K562 (cell line): Measurements from ENCODE around the gene IRF4. TPM values are rescaled to one million over a fixed set of nuclear protein-coding genes. Genes with fewer than 3 reads are reported as not detected.

Experiments
- ATAC-seq: fragments of 200-7000 bp; cut with Tn5 transposase; 3 replicates; pipeline ENCODE4 v1.9.1; 2020; ENCODE audit warnings: moderate library complexity
- BruUV-seq: library from RNA; stranded (reverse); fragments of 400-500 nt; replicated peaks from 2 replicates; lab custom pipeline; 2021; lab: Mats Ljungman, UMichigan
- CTCF ChIA-PET: fragments of 300-600 bp; formaldehyde crosslinking; extraction: SDS; loops from one replicate; lab custom pipeline; 2021; ENCODE audit warnings: low intra/inter-chr PET ratio; lab: Yijun Ruan, JAX
- POLR2A ChIA-PET: fragments of 300-600, 350-650 bp; sonication (Branson Sonifier 250); formaldehyde crosslinking; extraction: SDS; loops from one replicate; lab custom pipeline; 2021; ENCODE audit warnings: antibody characterized with exemption, inconsistent platforms; lab: Yijun Ruan, JAX
- DNase-seq, 4 experiments: peaks; one replicate each; pipeline versions ENCODE4 v3.0.0 to v3.0.0-alpha.2; 2011 to 2018; ENCODE audit warnings: low spot score in 3 of 4, mixed read lengths in 3 of 4; ENCODE audit errors: extremely low read depth in 1 of 4
- FAIRE-seq: peaks from 2 replicates; lab custom pipeline; 2011; peaks lifted over from hg19 to GRCh38; lab: Jason Lieb, UNC
- H2AFZ ChIP-seq: 2 replicates; pipeline ENCODE4 v1.6.0; 2011; ENCODE audit warnings: low read depth, low read length, control low read depth, inconsistent platforms
- H3K27ac ChIP-seq: fragments of 200-600 bp; 3 replicates; pipeline ENCODE4 v1.8.0; 2011; ENCODE audit warnings: low read depth, mild to moderate bottlenecking, control low read depth, inconsistent platforms, low read length, moderate library complexity, mixed read lengths; ENCODE audit errors: extremely low read depth
- H3K27me3 ChIP-seq, 2 experiments: fragments of 300-600 bp in 1 of 2; 2 replicates in 1 of 2; 3 replicates in 1 of 2; pipeline versions ENCODE4 v1.6.0 to v1.8.0; 2011; ENCODE audit warnings: inconsistent platforms in 2 of 2, low read length in 2 of 2, mild to moderate bottlenecking in 1 of 2, mixed read lengths in 1 of 2, moderate library complexity in 1 of 2; ENCODE audit not compliant: control insufficient read depth in 2 of 2, insufficient read depth in 2 of 2
- H3K36me3 ChIP-seq: fragments of 300-600 bp; 3 replicates; pipeline ENCODE4 v1.8.0; 2011; ENCODE audit warnings: mild to moderate bottlenecking, low read length, inconsistent platforms; ENCODE audit not compliant: control insufficient read depth, insufficient read depth
- H3K4me1 ChIP-seq, 2 experiments: fragments of 200-600 bp in 1 of 2; replicated peaks in 1 of 2; 2 replicates in 1 of 2; 3 replicates in 1 of 2; pipeline versions ENCODE4 v1.5.1 to v1.8.0; 2011; ENCODE audit warnings: inconsistent platforms in 2 of 2, low read length in 2 of 2, mild to moderate bottlenecking in 1 of 2, mixed read lengths in 1 of 2, moderate library complexity in 1 of 2; ENCODE audit not compliant: control insufficient read depth in 2 of 2, insufficient read depth in 2 of 2
- H3K4me2 ChIP-seq: 2 replicates; pipeline ENCODE4 v1.6.1; 2011; ENCODE audit warnings: low read length, control low read depth, inconsistent platforms, mixed read lengths; ENCODE audit not compliant: insufficient read depth
- H3K4me3 ChIP-seq: fragments of 200-600 bp; sonication (generic), shearing (Covaris generic); 2 replicates; pipeline ENCODE4 v1.5.1; 2016; ENCODE audit warnings: control low read depth, inconsistent platforms
- H3K79me2 ChIP-seq: fragments of 200-600 bp; 3 replicates; pipeline ENCODE4 v1.8.0; 2011; ENCODE audit warnings: low read length, inconsistent platforms; ENCODE audit not compliant: control insufficient read depth, insufficient read depth
- H3K9ac ChIP-seq, 2 experiments: 2 replicates each; pipeline versions ENCODE4 v1.6.0 to v1.6.1; 2011; ENCODE audit warnings: low read depth in 2 of 2, low read length in 2 of 2, control low read depth in 1 of 2, inconsistent platforms in 1 of 2, mild to moderate bottlenecking in 1 of 2, mixed read lengths in 1 of 2; ENCODE audit not compliant: insufficient read depth in 1 of 2
- H3K9me1 ChIP-seq: one replicate; pipeline ENCODE4 v1.6.0; 2011; ENCODE audit warnings: inconsistent platforms, mild to moderate bottlenecking, low read length, moderate library complexity; ENCODE audit not compliant: control insufficient read depth, insufficient read depth
- H3K9me3 ChIP-seq: replicated peaks from 2 replicates; pipeline ENCODE4 v1.5.1; 2011; ENCODE audit warnings: low read depth, low read length, inconsistent platforms; ENCODE audit not compliant: control insufficient read depth, insufficient read depth
- H4K20me1 ChIP-seq: replicated peaks from 2 replicates; pipeline ENCODE4 v1.6.1; 2011; ENCODE audit warnings: low read length, inconsistent platforms, mixed read lengths; ENCODE audit not compliant: control insufficient read depth, insufficient read depth
- BRD4 ChIP-seq: fragments of 200-600 bp; sonication (generic); IDR thresholded peaks from 2 replicates; pipeline ENCODE4 v1.6.1; 2017; ENCODE audit warnings: inconsistent platforms
- CEBPB ChIP-seq: fragments of 450-650 bp; IDR thresholded peaks from 2 replicates; pipeline ENCODE4 v1.6.1; 2016; ENCODE audit warnings: missing genetic modification characterization, missing compliant biosample characterization
- CHD4 ChIP-seq: fragments of 200-600 bp; sonication (generic); IDR thresholded peaks from 3 replicates; pipeline ENCODE4 v1.6.1; 2012; ENCODE audit warnings: low read depth, mild to moderate bottlenecking, mixed read lengths, low read length, inconsistent platforms; ENCODE audit not compliant: insufficient read depth, insufficient replicate concordance, poor library complexity, severe bottlenecking
- CLOCK ChIP-seq: fragments of 250-450 bp; sonication (Bioruptor Pico); IDR thresholded peaks from 2 replicates; pipeline ENCODE4 v1.4.0; 2020; ENCODE audit warnings: mild to moderate bottlenecking, moderate library complexity, borderline replicate concordance
- HLTF ChIP-seq: fragments of 450-650 bp; IDR thresholded peaks from 2 replicates; pipeline ENCODE4 v1.6.1; 2016
- NELFE ChIP-seq: IDR thresholded peaks from 2 replicates; pipeline ENCODE4 v1.6.1; 2011; ENCODE audit warnings: mild to moderate bottlenecking; ENCODE audit not compliant: insufficient read depth, insufficient read length
- POLR2G ChIP-seq: fragments of 200-400 bp; formaldehyde crosslinking; IDR thresholded peaks from 2 replicates; pipeline ENCODE4 v1.6.1; 2017; ENCODE audit warnings: low read depth, mild to moderate bottlenecking, antibody characterized with exemption, low read length, moderate library complexity
- TAL1 ChIP-seq: fragments of 450-650 bp; IDR thresholded peaks from 2 replicates; pipeline ENCODE4 v1.6.1; 2016; ENCODE audit warnings: mild to moderate bottlenecking
- ZNF133 ChIP-seq: fragments of 250-450 bp; sonication (Bioruptor Pico); IDR thresholded peaks from 2 replicates; pipeline ENCODE4 v1.4.0; 2020; ENCODE audit warnings: mild to moderate bottlenecking
- ZNF407 ChIP-seq: fragments of 450-650 bp; IDR thresholded peaks from 2 replicates; pipeline ENCODE4 v1.6.1; 2016; ENCODE audit warnings: low read depth
- ZNF511 ChIP-seq: sonication (generic); formaldehyde crosslinking; IDR thresholded peaks from 2 replicates; pipeline ENCODE4 v1.8.0; 2022; ENCODE audit warnings: mild to moderate bottlenecking, missing genetic modification reagents
- ZNF561 ChIP-seq: fragments of 450-650 bp; formaldehyde crosslinking; conservative IDR thresholded peaks from 2 replicates; pipeline ENCODE4 v1.4.0; 2020; ENCODE audit warnings: mild to moderate bottlenecking, moderate library complexity
- WGBS: fragments of 100-300 bp; shearing (Covaris generic); methylation state at CpG from one replicate; pipeline ENCODE4 v1.1.6; 2016; ENCODE audit warnings: low coverage, mixed read lengths; ENCODE audit not compliant: insufficient coverage; ENCODE audit errors: missing lambda C conversion rate; 5-methylcytosine and 5-hydroxymethylcytosine counted together
- in situ Hi-C: fragments of 300-500 bp; cut with MboI; formaldehyde crosslinking; loops from 4 replicates; pipeline ENCODE4 v1.15.0; 2018; ENCODE audit warnings: inconsistent platforms, mixed read lengths
- intact Hi-C: fragments of 100-400 bp; cut with micrococcal nuclease; formaldehyde crosslinking; loops from 2 replicates; pipeline ENCODE4 v1.14.2; 2022
- polyA plus RNA-seq, 8 experiments: library from polyadenylated mRNA; depleted of rRNA in 4 of 8; stranded (reverse) in 5 of 8; unstranded in 3 of 8; fragments of >200 nt; fragmentation: Nextera tagmentation in 2 of 8; fragmentation: Illumina TruSeq in 1 of 8; extraction: Ambion mirVana in 2 of 8; extraction: Trizol in 1 of 8; gene quantifications; 2 replicates each; pipeline versions ENCODE4 v1.2.1 to v1.2.3, GENCODE V29; 2011 to 2014; ENCODE audit warnings: inconsistent platforms in 1 of 8, missing spikeins in 1 of 8
- total RNA-seq, 7 experiments: library from RNA; depleted of rRNA in 6 of 7; stranded (reverse); fragments of >200 nt in 6 of 7; fragmentation: Illumina TruSeq in 2 of 7; extraction: Trizol in 2 of 7; gene quantifications; 2 replicates each; pipeline versions ENCODE4 v1.2.1 to v1.2.3, GENCODE V29; 2011 to 2021; ENCODE audit warnings: low replicate concordance in 1 of 7

IRF4 gene
- total and polyA plus RNA-seq, 9 of the 15 experiments (the other 6 are each of a cell fraction or from before 2014, with no cell fraction given): 0.05 to 0.33 (median 0.09) TPM; not detected in 6

- WGBS: 2% methylated on average over 11 of the region's 11 CpGs
- POLR2A ChIA-PET: no interaction called here
- Histone ChIP-seq H3K79me2 (no peaks in the 10 kb centered on the region), H3K36me3 (no peaks in the 10 kb centered on the region), H3K27me3 (peaks cover 27 to 44% of the 10 kb centered on the region in 2 experiments), H3K4me1 (peaks cover 2 to 3% of the 10 kb centered on the region in 2 experiments; a peak in 2 of 5 replicates), H3K4me3 (no peak overlapping the region), H3K27ac (no peak overlapping the region), H3K9me1 (no peaks in the 10 kb centered on the region), H3K4me2 (no peak overlapping the region), H4K20me1 (no peaks in the 10 kb centered on the region), H2AFZ (no peak overlapping the region), H3K9ac (no peak overlapping the region), H3K9me3 (peaks cover 5% of the 10 kb centered on the region; the same call in 1 of the 2 replicates)
- ATAC-seq (no peak), FAIRE-seq (no peak), DNase-seq (no peak)
- intact Hi-C loops (no loop called here), in situ Hi-C loops (no loop called here)
- CTCF ChIA-PET: no interaction called here
- no TSS peak for BruUV-seq
- TF ChIP-seq CLOCK (CRISPR knock-in tag) (no peak), NELFE (no peak), CEBPB (tag) (no peak), ZNF511 (CRISPR knock-in tag) (no peak), TAL1 (no peak), ZNF133 (CRISPR knock-in tag) (no peak), ZNF561 (no peak), HLTF (no peak), BRD4 (no peak), CHD4 (no peak), POLR2G (no peak), ZNF407 (no peak)
These were observed 36.6 kb downstream of the IRF4 start for GRCh38 chr6:428047-428603.
